Lung microvascular endothelial cell (primary cell): Measurements from ENCODE around the gene TINAG. TPM values are rescaled to one million over a fixed set of nuclear protein-coding genes. Genes with fewer than 3 reads are reported as not detected.

Experiments used
- DNase-seq, 2 donors: peaks; one replicate each; pipeline versions ENCODE4 v3.0.0 to v3.0.0-alpha.2; 2010; ENCODE audit warnings: low read depth in 2 of 2
- total RNA-seq: library from RNA; depleted of rRNA; stranded (reverse); fragments of >200 nt; gene quantifications from 2 replicates; pipeline ENCODE4 v1.2.1, GENCODE V29; 2014

Gene TINAG
- total RNA-seq, 1 donor from 2014 or later: not detected

GRCh38 chr6:54426995-54427394, 118.8 kb downstream of the TINAG start:
- DNase-seq: no peak

GRCh38 chr6:54427396-54427937, 119.2 kb downstream of the TINAG start:
- no peak for DNase-seq

- DNase-seq: no peak
Observed at GRCh38 chr6:54428431-54428830, 120.2 kb downstream of the TINAG start.

- DNase-seq: peak; percentile 53 to 63
Observed at GRCh38 chr6:54431466-54431865, 123.2 kb downstream of the TINAG start.

Other genes starting within 250 kb of the TINAG start
- 0.99 and 1.1 TPM in 2 replicates for gene MLIP, start 197.0 kb upstream of the TINAG start, total RNA-seq